Measurements from ENCODE around the gene ARL2BP. TPM values are rescaled to one million over a fixed set of nuclear protein-coding genes. Genes with fewer than 3 reads are reported as not detected.

The ARL2BP gene
- total and polyA plus RNA-seq, 2 of the 13 experiments (the other 11 are each of a cell fraction or from before 2014, with no cell fraction given), result 64.3 to 67.6 TPM

DNA sequence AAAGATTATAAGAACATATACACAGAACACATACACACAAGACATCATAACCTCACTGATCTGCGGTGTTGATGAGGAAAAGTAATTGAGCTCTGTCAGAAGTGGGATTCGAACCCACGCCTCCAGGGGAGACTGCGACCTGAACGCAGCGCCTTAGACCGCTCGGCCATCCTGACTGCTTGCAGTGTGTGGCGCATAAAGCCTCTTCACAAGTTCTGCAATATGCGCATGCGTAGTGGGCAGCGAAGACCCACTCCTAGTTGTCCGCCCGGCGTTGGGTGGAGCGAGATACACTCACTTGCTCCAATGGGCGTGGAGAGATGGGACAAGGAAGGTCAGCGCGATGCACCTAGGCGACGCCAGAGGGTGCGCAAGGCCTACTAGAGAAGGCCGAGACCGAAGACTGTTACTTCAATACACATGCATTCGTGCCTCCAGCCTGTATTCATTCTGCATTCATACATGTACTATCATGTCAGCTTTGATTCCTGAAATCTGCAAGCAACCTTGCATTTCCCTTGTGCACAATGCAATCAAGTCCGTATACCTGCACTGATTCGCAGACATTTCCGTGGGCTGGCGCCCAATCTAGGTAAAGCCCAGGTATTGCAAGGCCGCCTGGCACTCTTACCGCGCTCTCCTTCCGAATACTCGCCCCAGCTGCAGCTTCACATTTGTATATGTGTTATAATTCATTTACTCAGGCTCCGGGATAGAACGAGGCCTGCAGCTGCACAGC, 55.5 kb downstream of the ARL2BP start (continued):
- TF ChIP-seq ZNF589 (CRISPR knock-in tag; conservative IDR thresholded peaks at IDR 0.05), result no peak
- TF ChIP-seq, protein P1, sequence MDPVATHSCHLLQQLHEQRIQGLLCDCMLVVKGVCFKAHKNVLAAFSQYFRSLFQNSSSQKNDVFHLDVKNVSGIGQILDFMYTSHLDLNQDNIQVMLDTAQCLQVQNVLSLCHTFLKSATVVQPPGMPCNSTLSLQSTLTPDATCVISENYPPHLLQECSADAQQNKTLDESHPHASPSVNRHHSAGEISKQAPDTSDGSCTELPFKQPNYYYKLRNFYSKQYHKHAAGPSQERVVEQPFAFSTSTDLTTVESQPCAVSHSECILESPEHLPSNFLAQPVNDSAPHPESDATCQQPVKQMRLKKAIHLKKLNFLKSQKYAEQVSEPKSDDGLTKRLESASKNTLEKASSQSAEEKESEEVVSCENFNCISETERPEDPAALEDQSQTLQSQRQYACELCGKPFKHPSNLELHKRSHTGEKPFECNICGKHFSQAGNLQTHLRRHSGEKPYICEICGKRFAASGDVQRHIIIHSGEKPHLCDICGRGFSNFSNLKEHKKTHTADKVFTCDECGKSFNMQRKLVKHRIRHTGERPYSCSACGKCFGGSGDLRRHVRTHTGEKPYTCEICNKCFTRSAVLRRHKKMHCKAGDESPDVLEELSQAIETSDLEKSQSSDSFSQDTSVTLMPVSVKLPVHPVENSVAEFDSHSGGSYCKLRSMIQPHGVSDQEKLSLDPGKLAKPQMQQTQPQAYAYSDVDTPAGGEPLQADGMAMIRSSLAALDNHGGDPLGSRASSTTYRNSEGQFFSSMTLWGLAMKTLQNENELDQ (CRISPR knock-in tag; IDR thresholded peaks at IDR 0.05; ENCODE audit: borderline replicate concordance), result peak; percentile 75; the same call in 1 of the 2 replicates
- TF ChIP-seq, protein P2, sequence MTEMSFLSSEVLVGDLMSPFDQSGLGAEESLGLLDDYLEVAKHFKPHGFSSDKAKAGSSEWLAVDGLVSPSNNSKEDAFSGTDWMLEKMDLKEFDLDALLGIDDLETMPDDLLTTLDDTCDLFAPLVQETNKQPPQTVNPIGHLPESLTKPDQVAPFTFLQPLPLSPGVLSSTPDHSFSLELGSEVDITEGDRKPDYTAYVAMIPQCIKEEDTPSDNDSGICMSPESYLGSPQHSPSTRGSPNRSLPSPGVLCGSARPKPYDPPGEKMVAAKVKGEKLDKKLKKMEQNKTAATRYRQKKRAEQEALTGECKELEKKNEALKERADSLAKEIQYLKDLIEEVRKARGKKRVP (CRISPR knock-in tag; IDR thresholded peaks at IDR 0.05), result peak in 1 of 2 experiments; percentile 35; a peak in 1 of 4 replicates
- no peak for TF ChIP-seq ZNF724P (CRISPR knock-in tag; IDR thresholded peaks at IDR 0.05; ENCODE audit: borderline replicate concordance)
- TF ChIP-seq ZNF333 (CRISPR knock-in tag; IDR thresholded peaks at IDR 0.05; ENCODE audit: borderline replicate concordance), result peak; percentile 30; the same call in 1 of the 2 replicates
- TF ChIP-seq ZNF773 (CRISPR knock-in tag; IDR thresholded peaks at IDR 0.05; ENCODE audit: borderline replicate concordance), result no peak
- 0 out of 2 replicates have a peak, but pooled peaks have one; percentile 21 for TF ChIP-seq MTF2 (CRISPR knock-in tag; IDR thresholded peaks at IDR 0.05; ENCODE audit: borderline replicate concordance)
- TF ChIP-seq, protein P3, sequence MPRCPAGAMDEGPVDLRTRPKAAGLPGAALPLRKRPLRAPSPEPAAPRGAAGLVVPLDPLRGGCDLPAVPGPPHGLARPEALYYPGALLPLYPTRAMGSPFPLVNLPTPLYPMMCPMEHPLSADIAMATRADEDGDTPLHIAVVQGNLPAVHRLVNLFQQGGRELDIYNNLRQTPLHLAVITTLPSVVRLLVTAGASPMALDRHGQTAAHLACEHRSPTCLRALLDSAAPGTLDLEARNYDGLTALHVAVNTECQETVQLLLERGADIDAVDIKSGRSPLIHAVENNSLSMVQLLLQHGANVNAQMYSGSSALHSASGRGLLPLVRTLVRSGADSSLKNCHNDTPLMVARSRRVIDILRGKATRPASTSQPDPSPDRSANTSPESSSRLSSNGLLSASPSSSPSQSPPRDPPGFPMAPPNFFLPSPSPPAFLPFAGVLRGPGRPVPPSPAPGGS (CRISPR knock-in tag; IDR thresholded peaks at IDR 0.05), result peak; percentile 87; the same call in 1 of the 2 replicates
- TF ChIP-seq REPIN1 (CRISPR knock-in tag; IDR thresholded peaks at IDR 0.05; ENCODE audit: borderline replicate concordance, low read depth), result peak; percentile 98
- peak; percentile 62 for TF ChIP-seq NFYC (CRISPR knock-in tag; IDR thresholded peaks at IDR 0.05)
- TF ChIP-seq, protein P4, sequence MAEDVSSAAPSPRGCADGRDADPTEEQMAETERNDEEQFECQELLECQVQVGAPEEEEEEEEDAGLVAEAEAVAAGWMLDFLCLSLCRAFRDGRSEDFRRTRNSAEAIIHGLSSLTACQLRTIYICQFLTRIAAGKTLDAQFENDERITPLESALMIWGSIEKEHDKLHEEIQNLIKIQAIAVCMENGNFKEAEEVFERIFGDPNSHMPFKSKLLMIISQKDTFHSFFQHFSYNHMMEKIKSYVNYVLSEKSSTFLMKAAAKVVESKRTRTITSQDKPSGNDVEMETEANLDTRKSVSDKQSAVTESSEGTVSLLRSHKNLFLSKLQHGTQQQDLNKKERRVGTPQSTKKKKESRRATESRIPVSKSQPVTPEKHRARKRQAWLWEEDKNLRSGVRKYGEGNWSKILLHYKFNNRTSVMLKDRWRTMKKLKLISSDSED (CRISPR knock-in tag; IDR thresholded peaks at IDR 0.05), result no peak
- TF ChIP-seq, protein P5, sequence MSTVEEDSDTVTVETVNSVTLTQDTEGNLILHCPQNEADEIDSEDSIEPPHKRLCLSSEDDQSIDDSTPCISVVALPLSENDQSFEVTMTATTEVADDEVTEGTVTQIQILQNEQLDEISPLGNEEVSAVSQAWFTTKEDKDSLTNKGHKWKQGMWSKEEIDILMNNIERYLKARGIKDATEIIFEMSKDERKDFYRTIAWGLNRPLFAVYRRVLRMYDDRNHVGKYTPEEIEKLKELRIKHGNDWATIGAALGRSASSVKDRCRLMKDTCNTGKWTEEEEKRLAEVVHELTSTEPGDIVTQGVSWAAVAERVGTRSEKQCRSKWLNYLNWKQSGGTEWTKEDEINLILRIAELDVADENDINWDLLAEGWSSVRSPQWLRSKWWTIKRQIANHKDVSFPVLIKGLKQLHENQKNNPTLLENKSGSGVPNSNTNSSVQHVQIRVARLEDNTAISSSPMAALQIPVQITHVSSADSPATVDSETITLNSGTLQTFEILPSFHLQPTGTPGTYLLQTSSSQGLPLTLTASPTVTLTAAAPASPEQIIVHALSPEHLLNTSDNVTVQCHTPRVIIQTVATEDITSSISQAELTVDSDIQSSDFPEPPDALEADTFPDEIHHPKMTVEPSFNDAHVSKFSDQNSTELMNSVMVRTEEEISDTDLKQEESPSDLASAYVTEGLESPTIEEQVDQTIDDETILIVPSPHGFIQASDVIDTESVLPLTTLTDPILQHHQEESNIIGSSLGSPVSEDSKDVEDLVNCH (CRISPR knock-in tag; IDR thresholded peaks at IDR 0.05), result no peak
- no peak for TF ChIP-seq FOXM1 (CRISPR knock-in tag; IDR thresholded peaks at IDR 0.05)
- no peak for TF ChIP-seq HNRNPH1 (optimal IDR thresholded peaks at IDR 0.05; ENCODE audit: low read depth, low read length)
- TF ChIP-seq, protein P6, sequence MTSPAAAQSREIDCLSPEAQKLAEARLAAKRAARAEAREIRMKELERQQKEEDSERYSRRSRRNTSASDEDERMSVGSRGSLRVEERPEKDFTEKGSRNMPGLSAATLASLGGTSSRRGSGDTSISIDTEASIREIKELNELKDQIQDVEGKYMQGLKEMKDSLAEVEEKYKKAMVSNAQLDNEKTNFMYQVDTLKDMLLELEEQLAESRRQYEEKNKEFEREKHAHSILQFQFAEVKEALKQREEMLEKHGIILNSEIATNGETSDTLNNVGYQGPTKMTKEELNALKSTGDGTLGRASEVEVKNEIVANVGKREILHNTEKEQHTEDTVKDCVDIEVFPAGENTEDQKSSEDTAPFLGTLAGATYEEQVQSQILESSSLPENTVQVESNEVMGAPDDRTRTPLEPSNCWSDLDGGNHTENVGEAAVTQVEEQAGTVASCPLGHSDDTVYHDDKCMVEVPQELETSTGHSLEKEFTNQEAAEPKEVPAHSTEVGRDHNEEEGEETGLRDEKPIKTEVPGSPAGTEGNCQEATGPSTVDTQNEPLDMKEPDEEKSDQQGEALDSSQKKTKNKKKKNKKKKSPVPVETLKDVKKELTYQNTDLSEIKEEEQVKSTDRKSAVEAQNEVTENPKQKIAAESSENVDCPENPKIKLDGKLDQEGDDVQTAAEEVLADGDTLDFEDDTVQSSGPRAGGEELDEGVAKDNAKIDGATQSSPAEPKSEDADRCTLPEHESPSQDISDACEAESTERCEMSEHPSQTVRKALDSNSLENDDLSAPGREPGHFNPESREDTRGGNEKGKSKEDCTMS (CRISPR knock-in tag; conservative IDR thresholded peaks at IDR 0.05), result no peak; the same call in 1 of the 2 replicates
- TF ChIP-seq ZBTB7A (CRISPR knock-in tag; IDR thresholded peaks at IDR 0.05), result no peak
